ENCODE data around the gene RAB40AL. TPM values are rescaled to one million over a fixed set of nuclear protein-coding genes. Genes with fewer than 3 reads are reported as not detected.
A peak's percentile ranks its signal among the peaks of the same experiment; 100 is the strongest.

The RAB40AL gene
- total RNA-seq, 3 donors from 2014 or later (not counting 1 experiment from before 2014, with no cell fraction given), result 0.42 TPM; not detected in 2

DNA sequence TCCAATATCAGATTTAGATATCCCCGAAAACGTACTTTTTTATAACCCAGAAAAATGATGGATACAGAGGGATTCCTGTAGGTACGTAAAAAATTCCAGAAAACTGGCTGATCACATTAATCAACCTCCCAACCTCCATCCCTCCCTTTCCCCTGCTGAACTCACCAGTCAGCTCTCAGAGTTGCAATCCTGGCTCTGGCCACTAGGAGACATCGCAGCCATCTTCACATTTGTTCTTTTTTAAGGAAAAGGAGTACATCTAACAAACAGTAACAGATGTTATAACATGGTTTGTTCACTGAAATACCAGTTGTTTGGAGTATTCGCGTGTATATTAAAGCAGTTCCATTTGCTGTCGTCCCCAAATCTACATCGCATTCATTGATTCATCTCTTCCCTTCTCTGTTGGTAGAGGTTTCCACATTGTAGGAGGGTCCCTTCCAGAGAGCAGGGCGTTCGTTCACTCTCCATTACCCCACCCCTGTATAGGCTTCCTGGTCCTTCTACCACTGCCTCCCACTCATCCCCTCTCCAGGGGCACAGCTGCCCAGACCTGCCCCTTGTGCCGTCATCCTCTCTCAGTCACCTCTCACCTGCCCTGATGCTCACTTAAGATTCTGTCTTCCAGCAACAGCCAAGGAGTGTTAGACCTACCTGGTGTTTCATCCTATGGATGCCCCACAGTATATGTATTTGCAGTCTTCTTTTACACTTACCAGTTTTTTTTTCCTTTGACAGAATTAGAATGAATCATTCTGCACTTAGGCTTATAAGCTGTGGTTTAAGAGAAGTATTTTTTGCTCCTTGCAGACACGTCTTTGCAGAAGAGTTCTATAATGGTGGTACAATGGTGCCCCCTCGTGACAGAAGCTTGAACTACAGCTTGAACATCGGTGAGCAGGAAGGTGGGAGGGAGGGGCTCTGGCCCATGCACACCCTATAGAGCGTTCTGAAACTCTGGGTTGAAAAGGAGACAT, 36.8 kb upstream of the RAB40AL start:
- Mint-ChIP-seq H3K36me3 (no peaks in the 10 kb centered on the region), H3K9me3 (no peaks in the 10 kb centered on the region), H3K4me1 (peaks cover 6 to 8% of the 10 kb centered on the region in 2 donors), H3K4me3 (peak overlapping the region; percentile 67), H3K27ac (no peak overlapping the region), H3K27me3 (ENCODE audit: low read depth in 2 of 2) (no peaks in the 10 kb centered on the region)
- Histone ChIP-seq H3K9me3 (ENCODE audit: control insufficient read depth, insufficient read depth, low read length) (no peaks in the 10 kb centered on the region), H3K36me3 (ENCODE audit: control insufficient read depth, insufficient read depth, low read length) (no peaks in the 10 kb centered on the region), H3K4me3 (ENCODE audit: low read length) (no peak overlapping the region), H3K27ac (ENCODE audit: low read length) (no peak overlapping the region), H3K4me1 (ENCODE audit: control insufficient read depth, insufficient read depth, low read length) (no peaks in the 10 kb centered on the region), H3K27me3 (ENCODE audit: control insufficient read depth, insufficient read depth, low read length) (no peaks in the 10 kb centered on the region)
- intact Hi-C loops (cut with micrococcal nuclease), result no loop called here
- ATAC-seq (peak; percentile 89 to 96 (median 93)), DNase-seq (peak; percentile 59 to 79)
- TF ChIP-seq, protein P1, sequence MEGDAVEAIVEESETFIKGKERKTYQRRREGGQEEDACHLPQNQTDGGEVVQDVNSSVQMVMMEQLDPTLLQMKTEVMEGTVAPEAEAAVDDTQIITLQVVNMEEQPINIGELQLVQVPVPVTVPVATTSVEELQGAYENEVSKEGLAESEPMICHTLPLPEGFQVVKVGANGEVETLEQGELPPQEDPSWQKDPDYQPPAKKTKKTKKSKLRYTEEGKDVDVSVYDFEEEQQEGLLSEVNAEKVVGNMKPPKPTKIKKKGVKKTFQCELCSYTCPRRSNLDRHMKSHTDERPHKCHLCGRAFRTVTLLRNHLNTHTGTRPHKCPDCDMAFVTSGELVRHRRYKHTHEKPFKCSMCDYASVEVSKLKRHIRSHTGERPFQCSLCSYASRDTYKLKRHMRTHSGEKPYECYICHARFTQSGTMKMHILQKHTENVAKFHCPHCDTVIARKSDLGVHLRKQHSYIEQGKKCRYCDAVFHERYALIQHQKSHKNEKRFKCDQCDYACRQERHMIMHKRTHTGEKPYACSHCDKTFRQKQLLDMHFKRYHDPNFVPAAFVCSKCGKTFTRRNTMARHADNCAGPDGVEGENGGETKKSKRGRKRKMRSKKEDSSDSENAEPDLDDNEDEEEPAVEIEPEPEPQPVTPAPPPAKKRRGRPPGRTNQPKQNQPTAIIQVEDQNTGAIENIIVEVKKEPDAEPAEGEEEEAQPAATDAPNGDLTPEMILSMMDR (IDR thresholded peaks at IDR 0.05), result peak; percentile 46
- WGBS (ENCODE audit: insufficient coverage), result 39% methylated on average over 8 of the region's 15 CpGs

GRCh38 chrX:102902355-102902754, 34.7 kb upstream of the RAB40AL start:
- H3K36me3 Mint-ChIP-seq, result no peaks in the 10 kb centered on the region
- Histone ChIP-seq H3K4me3 (ENCODE audit: low read length) (no peak overlapping the region), H3K27me3 (ENCODE audit: control insufficient read depth, insufficient read depth, low read length) (no peaks in the 10 kb centered on the region), H3K4me1 (ENCODE audit: control insufficient read depth, insufficient read depth, low read length) (no peaks in the 10 kb centered on the region), H3K36me3 (ENCODE audit: control insufficient read depth, insufficient read depth, low read length) (no peaks in the 10 kb centered on the region), H3K9me3 (ENCODE audit: control insufficient read depth, insufficient read depth, low read length) (no peaks in the 10 kb centered on the region), H3K27ac (ENCODE audit: low read length) (no peak overlapping the region)
- DNase-seq (no peak), ATAC-seq (no peak)
- peaks cover 6 to 8% of the 10 kb centered on the region in 2 donors for H3K4me1 Mint-ChIP-seq
- TF ChIP-seq, protein P1 (IDR thresholded peaks at IDR 0.05), result no peak
- no peaks in the 10 kb centered on the region for H3K9me3 Mint-ChIP-seq
- H3K27ac Mint-ChIP-seq, result no peak overlapping the region
- no peak overlapping the region for H3K4me3 Mint-ChIP-seq
- intact Hi-C loops (cut with micrococcal nuclease), result no loop called here
- H3K27me3 Mint-ChIP-seq (ENCODE audit: low read depth in 2 of 2), result no peaks in the 10 kb centered on the region

DNA sequence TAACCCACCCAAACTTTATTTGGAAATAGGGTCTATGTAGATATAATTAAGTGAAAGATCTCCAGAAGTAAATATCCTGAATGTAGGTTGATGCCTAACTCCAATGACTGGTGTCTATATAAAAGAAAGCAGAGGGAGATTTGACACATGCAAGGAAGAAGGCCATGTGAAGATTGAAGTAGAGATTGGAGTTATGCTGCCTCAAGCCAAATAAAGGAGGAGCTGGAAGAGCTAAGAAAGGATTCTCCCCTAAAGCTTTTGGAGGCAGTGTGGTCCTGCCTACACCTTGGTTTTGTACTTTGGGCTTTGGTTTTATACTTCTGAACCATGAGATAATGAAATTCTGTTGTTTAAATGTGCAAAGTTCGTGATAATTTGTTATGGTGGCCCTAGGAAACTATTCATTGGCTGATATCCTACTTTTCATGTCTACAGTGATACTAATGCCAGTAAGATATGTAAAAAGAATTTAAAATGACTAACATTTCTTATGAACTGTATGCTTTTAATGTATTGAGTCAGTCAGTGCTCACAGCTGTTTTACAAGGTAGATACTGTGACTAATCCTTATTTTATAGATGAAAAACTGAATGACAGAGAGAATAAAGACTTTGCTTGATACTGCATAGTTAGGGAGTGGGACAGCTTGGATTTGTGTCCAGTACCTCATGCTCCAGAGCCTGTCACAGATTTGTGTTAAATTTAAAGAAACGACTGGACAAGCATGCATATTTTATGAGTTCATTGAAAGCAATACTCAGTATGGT, 5.9 kb upstream of the RAB40AL start:
- Mint-ChIP-seq H3K36me3 (no peaks in the 10 kb centered on the region), H3K9me3 (no peaks in the 10 kb centered on the region), H3K27me3 (ENCODE audit: low read depth in 2 of 2) (peaks cover 0 to 7% of the 10 kb centered on the region in 2 donors), H3K27ac (no peak overlapping the region), H3K4me3 (no peak overlapping the region), H3K4me1 (no peaks in the 10 kb centered on the region)
- no peaks in the 10 kb centered on the region for H3K36me3 ChIP-seq (ENCODE audit: control insufficient read depth, insufficient read depth, low read length)
- WGBS (ENCODE audit: insufficient coverage), result no CpG with 5 or more reads among the region's 2 CpGs
- intact Hi-C loops (cut with micrococcal nuclease), result no loop called here
- H3K4me1 ChIP-seq (ENCODE audit: control insufficient read depth, insufficient read depth, low read length), result no peaks in the 10 kb centered on the region
- H3K4me3 ChIP-seq (ENCODE audit: low read length), result no peak overlapping the region
- TF ChIP-seq, protein P1 (IDR thresholded peaks at IDR 0.05), result no peak
- no peaks in the 10 kb centered on the region for H3K27me3 ChIP-seq (ENCODE audit: control insufficient read depth, insufficient read depth, low read length)
- ATAC-seq, result no peak
- no peaks in the 10 kb centered on the region for H3K9me3 ChIP-seq (ENCODE audit: control insufficient read depth, insufficient read depth, low read length)
- H3K27ac ChIP-seq (ENCODE audit: low read length), result no peak overlapping the region
- no peak for DNase-seq

Measured in natural killer cell (primary cell).